EL (cell line): ENCODE data around the gene LDB3.

ENCODE experiments used
- DNase-seq: peaks from one replicate; pipeline ENCODE4 v3.0.0-alpha.2; 2016

Gene LDB3

DNA sequence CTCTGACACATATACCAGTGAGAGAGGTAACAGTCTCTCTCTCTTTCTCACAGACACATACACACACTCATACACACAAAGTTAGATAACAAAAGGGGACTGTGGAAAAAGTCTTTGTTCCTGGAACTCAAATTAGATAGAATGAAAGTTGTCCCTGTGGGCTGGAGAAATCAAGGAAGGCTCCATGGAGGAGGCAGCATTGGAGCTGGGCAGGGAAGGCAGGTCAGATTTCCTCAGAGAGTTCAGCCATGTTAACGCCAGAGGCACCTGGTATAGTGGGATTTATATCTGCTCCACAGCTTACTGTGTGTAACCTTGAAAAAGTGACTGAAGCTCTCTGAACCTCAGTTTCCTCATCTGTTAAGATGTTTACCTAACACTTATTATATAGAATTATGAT, 38.7 kb downstream of the LDB3 start:
- no peak for DNase-seq

GRCh38 chr10:86707505-86707904, 39.2 kb downstream of the LDB3 start:
- DNase-seq: no peak

- DNase-seq: no peak
These were observed 39.9 kb downstream of the LDB3 start for GRCh38 chr10:86708068-86708782.

DNA sequence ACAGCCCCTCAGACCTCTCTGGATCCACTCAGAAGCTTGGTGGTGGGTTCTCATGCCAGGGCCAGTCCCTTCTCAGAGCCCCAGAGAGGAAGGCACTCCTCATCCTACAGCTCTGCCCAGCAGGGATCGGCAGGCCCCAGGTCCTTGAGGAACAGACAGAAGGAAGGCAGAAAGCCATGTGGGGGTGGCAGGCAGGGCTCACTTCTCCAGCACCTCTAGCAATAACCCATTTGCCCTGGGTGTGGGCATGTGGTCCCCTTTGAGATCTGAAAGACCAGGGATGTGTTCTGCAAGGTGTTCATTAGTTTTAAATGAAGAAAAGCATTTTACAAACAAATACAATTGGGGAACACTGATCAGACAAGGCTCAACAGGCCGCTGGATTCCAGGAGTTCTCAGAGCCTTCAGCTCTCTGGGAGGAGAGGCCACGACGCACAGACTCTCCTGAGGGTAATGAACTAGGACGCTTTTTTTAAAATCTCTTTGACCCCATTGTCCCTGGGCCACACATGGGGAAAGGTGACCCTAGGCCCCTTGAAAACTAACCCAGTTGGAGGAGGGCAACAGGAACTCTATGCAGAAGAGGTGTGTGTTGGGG, 40.6 kb downstream of the LDB3 start:
- DNase-seq: no peak

DNA sequence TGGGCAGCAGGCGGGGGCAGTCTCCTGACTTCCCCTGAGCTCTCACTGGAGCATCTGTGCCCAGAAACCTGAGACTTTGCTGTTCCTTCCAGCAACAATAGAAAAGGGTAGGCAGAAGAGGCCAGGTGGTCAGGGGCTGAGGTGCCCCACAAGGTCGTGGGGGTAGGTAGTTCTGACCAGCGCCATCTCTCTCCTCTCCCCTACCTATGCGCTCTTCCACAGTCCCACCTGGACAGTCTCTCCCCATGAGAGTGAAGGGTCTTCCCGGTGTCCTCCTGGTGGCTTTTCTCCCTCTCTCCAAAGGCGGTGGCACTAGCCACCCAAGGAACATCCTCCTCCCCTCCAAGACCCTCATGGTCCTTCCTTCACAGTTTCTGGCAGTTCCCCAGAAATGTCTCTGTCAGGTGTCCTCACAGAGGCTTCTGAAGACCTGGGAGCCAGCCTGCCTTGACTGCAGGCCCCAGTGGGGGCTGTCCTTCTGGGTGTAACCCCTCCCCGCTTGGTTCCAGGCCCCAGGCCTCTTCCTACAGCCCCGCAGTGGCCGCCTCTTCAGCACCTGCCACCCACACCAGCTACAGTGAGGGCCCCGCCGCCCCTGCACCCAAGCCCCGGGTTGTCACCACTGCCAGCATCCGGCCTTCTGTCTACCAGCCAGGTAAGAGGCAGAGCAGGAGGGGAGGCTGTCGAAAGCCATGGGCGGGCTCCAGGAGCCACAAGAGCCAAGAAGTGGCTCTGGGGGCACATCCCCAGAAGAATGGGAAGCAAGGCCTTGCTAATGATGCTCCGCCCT, 41.3 kb downstream of the LDB3 start:
- DNase-seq: no peak

- DNase-seq: peak; percentile 91
These were observed 42.7 kb downstream of the LDB3 start for GRCh38 chr10:86710987-86711512.

- peak; percentile 53 for DNase-seq
These were observed 43.4 kb downstream of the LDB3 start for GRCh38 chr10:86711513-86712316.

DNA sequence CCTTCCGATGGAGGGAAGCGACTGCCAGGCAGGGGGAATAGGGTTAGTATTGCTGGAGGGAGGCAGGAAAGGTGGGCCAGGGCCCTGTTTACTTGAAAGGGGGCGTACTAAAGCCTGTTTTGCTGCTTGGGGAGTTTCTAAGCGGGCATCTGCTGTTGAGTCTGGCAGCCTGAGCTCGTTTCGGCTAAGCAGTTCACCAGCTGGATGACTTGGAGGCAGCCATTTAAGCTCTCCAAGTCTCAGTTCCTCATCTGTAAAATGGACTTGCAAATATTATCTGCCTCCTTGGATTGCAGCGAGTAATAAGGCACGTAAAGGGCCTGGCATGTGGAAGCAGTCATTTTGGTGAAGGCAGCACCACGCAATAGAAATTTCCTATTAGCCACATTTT, 44.0 kb downstream of the LDB3 start:
- no peak for DNase-seq

GRCh38 chr10:86715156-86715795, 47.0 kb downstream of the LDB3 start:
- DNase-seq: no peak

DNA sequence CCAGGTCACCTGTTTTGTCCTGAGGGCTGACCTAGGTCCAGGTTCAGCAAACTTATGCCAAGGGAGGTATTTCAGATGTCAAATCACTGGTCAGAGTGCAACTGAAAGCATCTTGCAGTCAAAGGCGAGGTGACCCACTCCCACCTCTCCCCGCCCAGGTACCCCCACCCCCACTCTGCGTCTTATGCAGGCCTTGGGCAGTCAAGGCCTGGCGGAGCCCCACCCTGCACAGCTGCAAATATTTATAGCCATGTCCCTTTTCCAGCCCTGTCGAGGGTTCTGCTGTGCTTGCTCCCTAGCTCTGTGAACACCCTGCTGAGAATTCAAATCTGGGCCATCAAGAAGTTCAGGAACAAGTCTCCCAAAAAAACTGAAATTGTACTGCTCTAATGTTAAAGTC, 47.5 kb downstream of the LDB3 start:
- no peak for DNase-seq

GRCh38 chr10:86716466-86716865, 48.2 kb downstream of the LDB3 start:
- DNase-seq: no peak

DNA sequence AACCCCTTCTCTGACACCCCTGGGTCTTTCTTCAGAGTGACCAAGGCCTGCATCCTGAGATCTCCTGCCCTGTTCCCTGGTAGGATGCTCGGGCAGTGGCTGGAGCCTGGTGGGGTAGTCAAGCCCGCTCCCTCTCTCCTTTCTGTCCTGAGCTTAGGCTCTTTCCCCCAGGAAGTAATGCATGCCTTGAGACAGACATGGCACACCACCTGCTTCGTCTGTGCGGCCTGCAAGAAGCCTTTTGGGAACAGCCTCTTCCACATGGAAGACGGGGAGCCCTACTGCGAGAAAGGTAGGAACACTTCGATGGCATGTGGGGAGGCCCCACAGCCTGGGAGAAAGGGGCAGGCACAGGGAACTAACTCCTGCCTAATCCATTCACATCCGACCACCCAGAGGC, 50.2 kb downstream of the LDB3 start:
- DNase-seq: no peak

DNA sequence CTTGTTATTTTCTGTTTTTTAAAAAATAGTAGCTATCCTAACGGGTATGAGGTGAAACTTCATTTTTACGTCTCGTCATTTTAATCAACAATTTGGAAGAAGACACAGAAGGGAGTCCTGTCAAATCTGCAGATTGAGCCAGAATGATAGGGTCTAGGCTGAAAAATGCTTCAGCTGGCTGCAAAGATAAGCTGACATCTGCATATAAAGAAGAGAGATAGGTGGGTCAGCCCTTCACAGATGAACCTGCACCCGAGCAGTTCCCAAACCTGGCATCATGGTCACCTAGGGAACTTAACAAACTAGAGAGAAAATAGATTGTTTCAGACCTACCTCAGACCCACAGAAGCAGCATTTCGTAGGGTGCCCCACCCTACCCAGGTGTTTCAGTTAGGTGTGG, 52.9 kb downstream of the LDB3 start:
- DNase-seq: no peak

GRCh38 chr10:86723009-86723408, 54.7 kb downstream of the LDB3 start:
- no peak for DNase-seq

DNA sequence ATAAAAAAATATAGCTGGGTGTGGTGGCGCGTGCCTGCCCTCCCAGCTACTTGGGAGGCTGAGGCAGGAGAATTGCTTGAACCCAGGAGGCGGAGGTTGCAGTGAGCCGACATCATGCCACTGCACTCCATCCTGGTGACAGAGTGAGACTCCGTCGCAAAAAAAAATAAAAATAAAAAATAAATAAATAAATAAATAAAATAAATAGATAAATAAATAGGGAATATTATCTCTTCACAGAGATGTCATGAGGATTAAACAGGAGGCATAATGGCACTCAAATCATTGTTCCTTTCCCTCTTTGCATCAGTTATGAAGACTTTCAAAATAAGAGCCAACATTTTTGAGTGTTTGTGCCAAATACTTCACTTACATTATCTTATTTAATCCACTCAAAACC, 56.1 kb downstream of the LDB3 start:
- no peak for DNase-seq

DNA sequence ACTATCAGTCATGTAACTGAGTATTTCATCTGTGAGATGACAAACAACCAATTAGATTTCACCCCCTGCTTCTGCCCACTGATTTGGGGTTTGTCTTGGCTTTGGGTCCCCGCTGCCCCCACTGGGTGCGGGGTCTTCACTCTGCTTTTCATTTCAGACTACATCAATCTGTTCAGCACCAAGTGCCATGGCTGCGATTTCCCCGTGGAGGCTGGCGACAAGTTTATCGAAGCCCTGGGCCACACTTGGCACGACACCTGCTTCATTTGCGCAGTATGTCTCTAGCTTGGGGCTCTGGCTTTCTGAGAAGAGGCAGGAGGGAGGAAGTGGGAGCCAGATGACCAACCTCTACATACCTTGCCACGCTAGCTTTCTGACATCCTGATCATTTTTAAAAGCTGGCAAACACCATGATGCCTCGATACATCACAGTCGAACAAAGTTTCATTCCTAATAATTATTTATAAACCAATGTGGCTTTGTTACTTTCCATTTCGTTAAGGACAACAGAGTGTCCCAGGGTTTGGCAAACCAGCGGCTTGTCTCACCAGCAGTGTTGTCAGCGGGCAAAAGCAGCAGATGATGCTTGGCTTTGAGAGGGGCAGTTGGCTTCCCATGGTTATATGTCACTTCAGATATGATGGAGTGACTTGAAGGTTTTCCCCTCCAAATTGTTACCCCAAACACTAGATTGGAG, 57.8 kb downstream of the LDB3 start:
- no peak for DNase-seq

DNA sequence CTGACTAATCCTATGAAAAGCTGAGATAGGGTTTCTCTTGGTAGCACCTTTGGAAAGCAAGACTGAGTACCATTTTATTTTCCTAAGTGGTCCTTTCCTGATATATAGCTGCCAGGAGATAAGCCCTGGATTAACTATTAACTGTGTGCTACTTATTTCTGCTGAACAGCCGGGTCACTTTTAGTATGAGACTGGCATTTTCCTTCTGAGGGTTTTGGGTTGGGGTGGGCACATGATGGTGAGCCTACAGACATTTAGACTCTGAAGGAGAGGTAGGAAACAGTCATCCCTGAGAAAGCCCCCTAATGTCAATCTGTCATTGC, 58.3 kb downstream of the LDB3 start:
- DNase-seq: no peak

GRCh38 chr10:86727470-86727869, 59.2 kb downstream of the LDB3 start:
- DNase-seq: no peak

DNA sequence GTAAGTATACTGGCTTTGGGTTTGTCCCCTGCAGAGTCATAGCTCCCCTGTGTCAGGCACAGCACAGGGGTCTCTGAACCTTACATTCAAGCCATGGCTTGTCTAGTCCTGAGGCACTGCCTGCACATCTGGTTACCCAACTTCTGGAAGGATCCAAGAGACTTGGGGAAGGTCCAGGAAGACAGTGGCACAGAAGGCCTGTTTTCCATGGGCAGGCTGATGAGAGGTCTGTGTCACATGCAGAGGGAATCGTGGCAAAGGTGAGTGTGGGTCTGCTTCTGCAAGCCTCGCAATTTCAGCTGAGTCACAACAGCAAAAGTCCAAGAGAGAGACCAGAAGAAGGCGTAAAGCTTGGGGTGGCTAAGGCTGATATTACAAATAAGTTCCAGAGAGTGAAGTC, 59.7 kb downstream of the LDB3 start:
- DNase-seq: no peak

DNA sequence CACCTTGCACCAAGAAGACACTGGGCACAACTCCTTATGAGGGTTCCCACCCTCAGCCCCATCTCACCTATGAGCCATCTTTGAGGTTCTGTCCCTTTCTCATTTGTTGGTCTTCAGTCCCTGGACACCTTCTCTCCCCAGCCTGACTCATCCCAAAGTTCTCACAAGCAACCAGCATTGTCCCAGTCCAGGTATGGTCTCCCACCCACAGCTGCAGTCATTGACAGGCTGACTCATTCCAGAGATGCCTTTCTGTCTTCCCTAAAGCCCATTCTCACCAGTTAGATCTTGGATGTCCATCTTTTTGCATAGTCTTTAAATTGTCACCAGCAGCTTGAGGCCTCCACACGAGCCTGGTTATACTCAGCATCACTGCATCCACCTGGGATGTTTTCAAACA, 61.4 kb downstream of the LDB3 start:
- no peak for DNase-seq

GRCh38 chr10:86730227-86730626, 61.9 kb downstream of the LDB3 start:
- DNase-seq: peak; percentile 8

DNA sequence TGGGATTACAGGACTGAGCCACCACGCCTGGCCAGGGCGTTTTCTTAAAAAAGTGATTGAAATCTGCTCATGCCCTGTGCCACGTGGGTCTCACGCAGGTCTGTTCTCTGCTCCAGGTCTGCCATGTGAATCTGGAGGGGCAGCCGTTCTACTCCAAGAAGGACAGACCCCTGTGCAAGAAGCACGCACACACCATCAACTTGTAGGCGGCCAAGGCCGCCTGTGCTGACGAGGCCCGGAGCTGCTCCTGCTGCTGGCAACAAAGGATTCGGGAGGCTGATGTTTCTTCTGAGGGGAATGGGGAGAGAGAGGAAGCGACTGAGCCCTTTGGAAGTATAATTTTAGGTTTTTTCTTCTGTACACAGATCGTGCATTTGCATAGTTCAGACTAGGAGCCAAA, 64.5 kb downstream of the LDB3 start:
- no peak for DNase-seq
